SK-N-DZ (cell line): ENCODE data around the gene CSMD2.
"Not testable (repeated sequence)": the region's sequence is repeated elsewhere in the genome, so short reads cannot be mapped to it uniquely, and the experiment has no call there.

Source experiments
- DNase-seq: peaks from one replicate; pipeline ENCODE4 v3.0.0-alpha.2; 2015; ENCODE audit warnings: low spot score

Gene CSMD2

DNA sequence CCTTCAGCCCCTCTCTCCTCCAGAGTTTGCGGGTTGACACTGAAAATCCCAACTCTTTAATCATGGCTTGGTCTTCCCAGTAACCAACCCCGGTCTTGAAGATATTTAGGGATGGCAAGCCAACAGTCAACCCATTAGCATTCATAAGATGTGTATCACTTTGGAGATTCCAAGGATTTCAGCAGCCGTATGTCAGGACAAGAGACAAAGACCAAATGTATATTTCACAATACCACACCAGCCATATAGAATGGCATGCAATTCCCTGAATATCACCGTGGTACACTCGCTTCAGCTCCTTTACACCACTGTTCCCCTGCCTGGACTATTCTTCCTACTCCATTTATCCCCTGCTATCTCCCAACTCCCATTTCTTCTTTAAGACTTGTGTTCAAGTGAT, 109.2 kb downstream of the CSMD2 start:
- no peak for DNase-seq

GRCh38 chr1:34054920-34055319, 110.1 kb downstream of the CSMD2 start:
- no peak for DNase-seq

- DNase-seq = no peak
Measured at GRCh38 chr1:34053660-34054059, 111.4 kb downstream of the CSMD2 start.

DNA sequence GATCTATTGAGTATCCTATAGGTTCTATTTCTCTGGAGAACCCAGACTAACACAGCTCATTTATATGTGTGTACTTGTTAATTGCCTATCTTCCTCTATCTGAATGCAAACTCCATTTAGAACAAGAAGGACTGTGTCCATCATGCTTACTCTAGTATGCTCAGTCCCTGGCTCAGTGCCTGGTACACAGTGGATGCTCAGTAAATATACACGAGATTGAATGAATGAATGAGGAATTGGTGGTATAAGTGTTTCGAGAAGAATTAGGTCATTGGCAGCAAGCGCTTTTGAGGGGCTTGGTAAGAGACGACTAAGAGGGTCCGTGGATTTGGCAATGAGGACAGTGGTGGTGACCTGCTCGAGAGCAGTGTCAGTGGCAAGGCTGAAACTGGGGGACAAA, 112.5 kb downstream of the CSMD2 start:
- no peak for DNase-seq

- DNase-seq = no peak
Measured at GRCh38 chr1:34050709-34051485, 114.1 kb downstream of the CSMD2 start.

DNA sequence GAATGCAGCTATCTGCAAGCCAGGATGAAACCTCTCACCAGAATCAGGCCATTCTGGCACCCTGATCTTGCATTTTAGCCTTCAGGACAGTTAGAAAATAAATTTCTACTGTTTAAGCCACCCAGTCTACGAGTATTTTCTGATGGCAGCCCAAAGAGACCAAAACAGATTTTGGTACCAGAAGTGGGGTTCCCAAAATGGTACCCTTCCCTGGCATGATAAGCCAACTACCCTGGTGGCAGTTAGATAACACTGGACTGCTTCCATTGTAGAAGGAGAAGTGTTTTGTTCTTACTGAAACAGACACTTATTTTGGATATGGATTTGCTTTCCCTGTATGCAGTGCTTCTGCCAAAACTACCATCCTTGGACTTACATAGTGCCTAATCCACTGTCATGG, 115.0 kb downstream of the CSMD2 start:
- no peak for DNase-seq

DNA sequence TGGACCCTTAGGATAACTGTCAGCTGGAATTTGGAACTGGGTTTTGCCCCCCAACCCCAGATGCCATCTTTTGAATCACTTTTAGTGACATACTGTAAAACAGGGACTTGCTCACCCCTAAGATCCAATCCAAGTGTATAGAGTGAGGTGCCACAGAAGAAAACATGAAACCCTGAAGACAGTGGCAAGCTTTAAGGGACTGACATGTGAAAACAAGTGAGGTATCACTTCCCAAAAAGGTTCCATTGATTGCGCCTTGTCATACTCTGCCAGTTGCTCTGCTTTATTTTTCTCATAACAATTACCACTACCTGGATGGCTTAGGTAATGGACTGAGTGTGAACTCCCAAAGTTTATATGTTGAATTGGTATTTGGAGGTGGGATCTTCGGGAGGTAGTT, 115.6 kb downstream of the CSMD2 start:
- DNase-seq = no peak

GRCh38 chr1:34037856-34038255, 127.2 kb downstream of the CSMD2 start:
- DNase-seq = no peak

- DNase-seq = no peak
Measured at GRCh38 chr1:34037109-34037508, 127.9 kb downstream of the CSMD2 start.

DNA sequence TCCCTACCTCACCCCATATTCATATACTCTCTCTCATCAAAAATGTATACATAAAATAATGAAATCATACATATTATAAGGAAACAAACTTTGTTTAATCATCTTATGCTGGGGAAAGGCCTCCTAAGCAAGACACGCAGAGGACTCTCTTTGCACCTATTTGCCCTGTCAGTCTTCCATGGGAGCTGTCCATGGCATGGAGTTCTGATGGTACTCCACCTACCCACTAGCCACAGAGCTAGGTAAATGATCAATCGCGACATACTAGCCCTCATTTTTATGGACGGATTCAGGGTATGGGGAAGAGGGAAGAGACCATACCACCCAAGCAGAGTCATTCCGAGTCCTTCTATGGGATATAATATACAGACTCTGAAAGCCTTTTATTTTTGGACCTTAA, 131.0 kb downstream of the CSMD2 start:
- DNase-seq = no peak

DNA sequence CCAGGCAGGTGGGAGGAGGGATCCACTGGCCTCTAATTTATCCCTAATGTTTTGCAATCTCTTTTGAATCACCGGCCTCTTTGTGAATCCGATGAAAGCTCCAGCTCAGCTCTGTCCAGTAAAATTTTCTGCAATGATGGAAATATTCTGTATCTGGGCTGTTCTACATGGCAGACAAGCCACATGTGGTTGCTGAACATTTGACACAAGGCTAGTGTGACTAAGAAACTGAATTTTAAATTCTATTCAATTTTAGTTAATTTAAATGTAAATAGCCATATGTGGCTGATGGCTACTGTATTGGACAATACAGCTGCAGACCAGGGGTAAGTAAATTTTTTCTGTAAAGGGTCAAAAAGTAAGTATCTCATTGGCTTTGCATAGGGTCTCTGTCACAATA, 135.1 kb downstream of the CSMD2 start:
- no peak for DNase-seq

GRCh38 chr1:34029515-34029914, 135.5 kb downstream of the CSMD2 start:
- no peak for DNase-seq

DNA sequence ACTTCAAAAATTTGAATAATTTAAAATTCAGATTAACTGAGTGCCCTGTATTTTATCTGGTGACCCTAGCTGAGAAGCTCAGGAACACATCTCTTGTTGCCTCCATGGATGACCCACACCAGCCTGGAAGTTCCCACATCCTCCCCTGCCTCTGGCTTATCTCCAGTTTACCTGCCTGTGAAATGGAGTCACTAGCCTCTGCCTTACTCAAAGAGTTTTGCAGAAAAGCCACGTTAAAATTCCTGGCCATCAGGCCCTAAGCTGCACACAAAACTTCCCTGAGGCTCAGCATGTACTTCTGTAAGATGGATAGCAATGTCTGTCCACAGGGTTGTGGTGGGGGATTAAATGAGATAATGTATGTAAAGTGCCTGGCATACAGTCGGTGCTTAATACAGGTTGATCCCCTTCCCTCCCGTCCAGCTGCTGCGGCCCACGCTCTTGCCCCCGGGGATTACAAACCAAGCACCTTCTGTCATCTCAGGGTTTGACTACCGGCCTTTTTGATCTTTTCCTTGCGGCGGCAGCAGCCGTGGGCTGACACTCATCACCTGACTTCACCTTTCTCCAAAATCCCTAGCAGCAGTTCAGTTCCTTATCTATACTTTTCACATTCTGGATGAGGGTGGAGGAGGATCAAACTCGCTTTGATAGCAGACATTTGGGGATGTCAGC, 136.5 kb downstream of the CSMD2 start:
- no peak for DNase-seq

DNA sequence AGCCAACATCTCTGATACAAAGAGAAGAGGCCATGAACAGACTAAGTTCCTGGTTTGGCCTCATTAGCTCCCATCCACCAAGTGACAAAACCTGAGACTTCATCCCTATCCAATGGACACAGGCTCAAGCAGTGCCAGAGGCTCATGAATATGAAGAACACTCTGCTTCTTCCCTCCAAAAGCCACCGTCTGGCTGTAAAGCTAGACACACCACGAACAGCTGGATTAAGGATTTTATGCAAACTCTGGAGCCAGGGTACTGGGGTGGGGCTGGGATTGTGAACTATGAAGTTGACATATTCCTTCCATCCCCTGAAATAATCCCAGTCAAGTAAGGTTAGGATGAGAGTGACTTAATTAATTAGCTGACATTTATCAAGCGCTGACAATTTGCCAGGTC, 139.4 kb downstream of the CSMD2 start:
- no peak for DNase-seq

DNA sequence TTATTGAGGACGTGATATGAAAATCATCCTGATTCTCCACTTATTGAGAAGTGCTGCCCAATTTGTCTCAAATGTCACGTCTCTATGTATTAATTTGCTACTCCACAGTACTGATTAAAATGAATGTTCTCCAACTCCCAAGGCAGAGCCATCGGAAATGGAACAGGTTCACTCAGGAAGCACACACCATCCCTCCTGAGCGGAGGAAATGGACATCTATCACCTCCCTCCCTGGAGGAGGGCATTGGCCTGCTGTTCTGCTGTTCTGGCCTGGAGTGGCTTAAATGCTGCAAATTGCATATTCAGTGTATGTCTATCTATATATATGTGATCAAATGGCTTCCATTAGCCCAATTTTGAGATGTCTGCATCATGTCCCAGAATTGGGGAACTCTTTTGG, 140.5 kb downstream of the CSMD2 start:
- no peak for DNase-seq

- DNase-seq = no peak
Measured at GRCh38 chr1:34019741-34020552, 145.1 kb downstream of the CSMD2 start.

GRCh38 chr1:34018285-34018684, 146.7 kb downstream of the CSMD2 start:
- no peak for DNase-seq

GRCh38 chr1:34016281-34016680, 148.7 kb downstream of the CSMD2 start:
- not testable (repeated sequence) for DNase-seq

GRCh38 chr1:34013958-34014737, 150.9 kb downstream of the CSMD2 start:
- DNase-seq = peak; percentile 1

DNA sequence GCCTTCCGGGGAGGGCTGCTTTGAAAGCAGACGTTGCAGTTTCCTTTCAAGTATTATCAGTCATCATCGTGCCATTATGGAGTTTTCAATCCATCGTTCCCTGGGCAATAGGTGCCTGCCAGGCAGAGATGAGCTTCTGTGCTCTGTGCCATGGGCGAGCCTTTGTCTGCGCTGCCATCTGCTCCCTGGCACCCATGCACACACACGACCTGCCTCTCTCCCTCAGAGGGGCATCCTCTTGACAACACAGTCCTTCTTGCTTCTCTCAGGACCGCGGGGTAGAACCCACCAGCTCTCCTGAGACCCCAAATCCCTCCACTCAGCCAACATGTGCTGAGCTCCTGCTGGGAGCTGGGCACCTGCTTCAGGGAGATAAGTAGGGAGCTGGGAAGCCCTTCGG, 151.9 kb downstream of the CSMD2 start:
- no peak for DNase-seq

GRCh38 chr1:34009340-34009985, 155.6 kb downstream of the CSMD2 start:
- no peak for DNase-seq
